Ovary (tissue), 3 donors: ENCODE measurements around the gene DXO.

Experiments used
- CTCF ChIP-seq, 3 donors: fragments of 450-650 bp in 2 of 3; fragments of 200-600 bp in 1 of 3; IDR thresholded peaks; one replicate each; pipeline versions ENCODE4 v1.5.1 to v1.8.0; 2016 to 2022; ENCODE audit warnings: antibody characterized with exemption in 3 of 3, mild to moderate bottlenecking in 1 of 3
- EP300 ChIP-seq: sonication (generic); formaldehyde crosslinking; IDR thresholded peaks from one replicate; pipeline ENCODE4 v1.6.1; 2017; ENCODE audit warnings: antibody characterized with exemption
- POLR2A ChIP-seq: fragments of 450-650 bp; IDR thresholded peaks from one replicate; pipeline ENCODE4 v1.6.1; 2017; ENCODE audit warnings: antibody characterized with exemption, mild to moderate bottlenecking, moderate library complexity
- donor health status: DM: no; HTN: no; CAD: no.

GRCh38 chr6:31979238-31979898, 7.4 kb upstream of the DXO start:
- TF ChIP-seq POLR2A (no peak), CTCF (IDR thresholded peaks at IDR 0.05) (no peak), EP300 (no peak)
